Keratinocyte (primary cell): ENCODE measurements around the gene LRRC2.

Experiments
- CTCF ChIP-seq, 3 experiments: IDR thresholded peaks in 1 of 3; conservative IDR thresholded peaks in 1 of 3; optimal IDR thresholded peaks in 1 of 3; 2 replicates in 2 of 3; 3 replicates in 1 of 3; pipeline versions ENCODE3 to v1.5.1; 2011; ENCODE audit warnings: low read length in 3 of 3, mild to moderate bottlenecking in 3 of 3, moderate library complexity in 2 of 3, control low read depth in 1 of 3, inconsistent platforms in 1 of 3; ENCODE audit not compliant: insufficient read depth in 2 of 3; ENCODE audit errors: extremely low read depth in 1 of 3
- EZH2 ChIP-seq: IDR thresholded peaks from one replicate; pipeline ENCODE4 v1.6.1; 2012; ENCODE audit warnings: inconsistent platforms, mild to moderate bottlenecking, low read length, moderate library complexity

DNA sequence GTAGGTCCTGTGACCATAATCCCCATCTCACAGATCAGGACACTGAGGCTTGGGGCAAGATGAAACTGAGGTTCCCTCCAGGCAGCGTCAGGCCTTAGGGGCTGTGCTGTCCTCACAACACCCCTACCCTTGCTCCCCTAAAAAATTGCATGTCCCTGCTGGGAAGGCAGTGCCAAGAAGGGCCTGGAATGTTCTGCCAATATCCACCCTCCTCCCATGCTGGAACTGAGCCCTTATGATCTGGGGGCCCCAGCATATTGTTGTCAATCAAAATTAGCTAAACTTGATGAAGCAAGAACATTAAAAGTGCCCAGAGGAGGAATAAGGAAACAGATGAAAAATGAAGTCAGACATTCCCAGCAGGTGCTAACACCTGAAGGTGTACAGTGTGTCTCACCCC, 81.7 kb downstream of the LRRC2 start:
- TF ChIP-seq CTCF (optimal IDR thresholded peaks at IDR 0.05 in 1 of 3, IDR thresholded peaks at IDR 0.05 in 1 of 3, conservative IDR thresholded peaks at IDR 0.05 in 1 of 3; ENCODE audit: extremely low read depth in 1 of 3, insufficient read depth in 2 of 3, low read length in 3 of 3): no peak
- TF ChIP-seq EZH2: no peak
